HG03342 (cell line): ENCODE data around the gene SLC9A9.
"Not testable (repeated sequence)": the region's sequence is repeated elsewhere in the genome, so short reads cannot be mapped to it uniquely, and the experiment has no call there.

Experiments
- ATAC-seq: cut with Tn5 transposase; IDR thresholded peaks from one replicate; pipeline ENCODE4 v1.9.1; 2021; ENCODE audit warnings: mild to moderate bottlenecking, moderate library complexity; ENCODE audit not compliant: unreplicated experiment

Gene SLC9A9

DNA sequence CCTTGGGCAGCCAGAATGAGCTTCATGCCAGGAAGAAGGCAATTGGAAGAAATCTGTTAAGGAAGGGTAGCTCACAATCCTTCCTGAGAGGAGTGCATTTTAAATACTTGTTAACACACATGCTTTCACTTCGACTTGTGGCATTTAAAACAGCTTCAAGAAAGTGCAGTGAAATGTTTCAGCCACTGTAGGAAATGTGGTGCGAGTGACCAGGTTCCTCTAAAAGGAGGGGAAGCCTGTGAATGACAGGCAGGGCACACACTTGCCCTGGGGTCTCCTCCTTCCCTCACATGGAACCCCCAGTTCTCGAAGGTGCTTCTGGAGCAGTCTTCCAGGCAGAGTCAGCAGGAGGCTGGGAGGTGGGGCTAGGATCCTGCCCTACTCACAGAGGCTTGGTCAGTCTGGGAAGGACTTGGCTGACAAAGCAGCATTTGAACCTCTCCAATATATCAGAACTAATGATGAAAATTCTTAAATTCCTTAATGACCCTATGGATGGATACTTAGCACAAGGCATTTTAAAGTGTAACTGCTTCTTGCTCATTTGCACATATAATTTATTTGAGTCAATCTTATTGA, 370.1 kb downstream of the SLC9A9 start:
- ATAC-seq = no peak

DNA sequence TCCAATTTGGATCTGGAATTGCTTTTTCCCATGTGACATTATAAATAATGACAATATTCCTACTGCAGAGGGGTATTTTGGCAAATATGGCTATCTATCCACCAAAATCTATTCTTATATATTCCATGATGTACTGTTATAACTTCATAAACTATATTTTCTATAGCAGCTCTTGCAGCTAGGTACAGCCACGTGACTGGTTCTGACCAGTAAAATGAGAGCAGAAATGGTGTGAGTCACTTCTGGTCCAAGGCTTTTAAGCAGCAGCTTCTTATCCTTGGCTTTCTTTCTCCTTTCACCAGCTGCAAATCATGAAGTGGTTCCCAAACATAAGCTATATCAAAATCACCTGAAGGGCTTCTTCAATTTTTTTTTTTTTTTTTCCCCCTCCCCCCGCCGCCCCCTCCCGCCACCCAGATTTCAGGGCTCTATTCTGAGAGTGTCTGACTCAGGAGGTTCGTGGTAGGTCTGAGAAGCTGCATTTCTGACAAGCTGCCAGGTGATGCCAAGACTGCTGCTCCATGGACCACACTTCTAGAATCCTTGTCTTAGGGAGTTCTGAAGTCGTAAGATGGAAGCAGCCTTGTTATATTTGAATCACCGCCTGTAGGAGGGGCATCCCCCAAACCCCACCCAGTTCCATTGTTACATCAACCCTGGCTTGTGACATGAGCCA, 371.2 kb downstream of the SLC9A9 start:
- no peak for ATAC-seq

DNA sequence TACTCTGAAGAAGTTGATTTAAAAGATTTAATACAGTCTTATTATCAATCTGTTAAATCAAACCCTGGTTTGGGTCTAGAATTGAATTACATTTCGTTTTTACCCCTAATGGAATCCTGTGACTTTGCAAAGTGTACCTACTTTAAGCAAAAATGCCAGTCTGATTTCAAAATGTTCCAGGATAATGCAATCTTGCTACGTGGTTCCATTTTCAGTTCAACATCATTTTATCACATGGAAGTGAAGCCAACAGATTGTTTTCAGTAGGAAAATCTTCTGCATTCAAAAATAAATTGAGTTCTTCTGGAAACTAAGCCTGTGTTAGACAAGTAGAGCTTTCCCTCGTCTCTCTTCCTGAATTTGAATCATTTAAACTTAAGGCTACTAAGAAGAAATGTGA, 372.3 kb downstream of the SLC9A9 start:
- no peak for ATAC-seq

DNA sequence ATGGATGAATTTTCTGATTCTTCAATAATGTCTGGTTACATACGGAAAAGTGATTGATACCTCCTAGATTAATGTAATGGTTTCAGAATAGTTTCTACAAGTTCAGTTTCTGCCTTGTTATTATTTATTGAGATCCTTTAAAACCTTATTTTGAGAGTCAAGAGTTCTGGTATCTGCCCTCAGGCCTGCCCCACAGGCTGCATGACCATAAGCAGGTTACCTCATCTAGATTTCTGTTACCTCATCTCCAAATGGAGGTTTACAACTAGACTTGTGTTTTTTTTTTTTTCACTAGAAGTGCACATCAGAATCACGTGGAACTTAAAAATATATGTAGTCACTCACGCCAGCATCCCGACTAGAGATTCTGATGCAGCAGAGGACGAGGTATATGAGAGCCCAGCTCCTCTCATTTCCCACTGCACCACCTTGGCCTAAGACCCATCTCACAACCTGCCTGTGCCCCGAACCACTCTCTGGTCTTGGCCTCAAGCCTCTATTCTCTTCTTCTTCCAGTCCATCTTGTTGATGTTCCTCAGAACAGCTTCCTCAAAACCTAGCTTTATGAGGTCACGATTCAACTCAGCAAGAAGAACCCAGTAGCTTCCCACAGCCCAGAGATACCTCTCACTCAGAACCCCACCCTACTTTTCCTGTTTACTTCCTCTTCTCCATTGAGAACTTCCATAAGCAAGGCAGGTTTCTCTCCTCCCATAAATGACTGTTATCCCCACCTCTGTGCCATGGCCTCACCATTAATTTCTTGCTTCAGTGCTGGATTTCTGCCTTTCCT, 375.3 kb downstream of the SLC9A9 start:
- no peak for ATAC-seq

DNA sequence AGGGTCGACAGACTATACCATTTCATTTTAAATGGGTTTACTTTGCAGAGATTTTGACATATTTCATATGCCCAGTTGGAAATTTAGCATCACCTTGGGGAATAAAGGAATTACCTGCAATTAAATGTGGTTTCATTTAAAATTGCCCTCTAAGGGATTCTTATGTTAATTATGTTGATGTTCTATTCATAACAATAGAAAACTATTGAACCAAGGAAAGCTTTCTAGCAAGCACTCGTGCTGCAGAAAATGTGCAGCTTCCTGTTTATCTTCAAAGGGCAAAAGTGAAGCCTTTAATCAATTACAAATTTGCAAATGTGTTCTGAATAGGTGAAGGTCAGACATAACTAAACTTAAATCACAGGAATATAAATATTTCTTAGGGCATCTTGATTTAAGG, 376.6 kb downstream of the SLC9A9 start:
- ATAC-seq = no peak

DNA sequence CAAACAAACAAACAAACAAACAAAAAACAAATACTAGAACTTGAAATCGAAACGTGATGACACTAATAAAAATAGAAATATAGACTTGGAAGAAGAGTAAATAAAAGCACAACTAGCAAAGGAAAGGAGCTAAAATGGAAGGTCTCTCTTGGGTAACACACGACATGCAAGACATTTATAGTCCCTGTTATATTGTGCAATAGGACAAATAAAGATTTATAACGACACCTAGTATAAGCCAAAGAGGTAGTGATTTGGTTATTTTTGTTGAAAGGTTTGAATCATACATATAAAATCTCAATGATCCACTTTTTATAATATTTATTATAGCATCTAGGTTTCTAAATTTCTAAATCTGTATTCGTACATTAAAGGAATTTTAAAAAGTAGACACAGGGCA, 379.1 kb downstream of the SLC9A9 start:
- ATAC-seq = no peak

DNA sequence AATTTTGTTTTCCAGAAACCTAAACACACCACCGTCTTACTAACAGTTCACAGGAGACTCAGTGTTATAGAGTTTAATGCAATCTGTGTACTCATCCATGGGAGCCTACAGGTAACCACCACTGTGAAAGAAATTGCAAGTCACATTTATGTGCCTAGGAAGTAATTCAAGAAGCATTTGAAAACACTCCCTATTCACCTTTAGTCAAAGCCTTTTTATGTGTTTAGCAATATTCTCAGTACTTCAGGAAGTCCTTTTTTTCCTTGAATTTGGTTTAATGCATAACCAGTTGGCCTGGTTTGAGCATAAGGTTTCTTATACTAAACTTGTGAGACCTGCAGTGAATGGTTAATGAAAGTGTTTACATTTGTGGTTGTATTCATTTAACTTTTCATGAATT, 382.6 kb downstream of the SLC9A9 start:
- no peak for ATAC-seq

DNA sequence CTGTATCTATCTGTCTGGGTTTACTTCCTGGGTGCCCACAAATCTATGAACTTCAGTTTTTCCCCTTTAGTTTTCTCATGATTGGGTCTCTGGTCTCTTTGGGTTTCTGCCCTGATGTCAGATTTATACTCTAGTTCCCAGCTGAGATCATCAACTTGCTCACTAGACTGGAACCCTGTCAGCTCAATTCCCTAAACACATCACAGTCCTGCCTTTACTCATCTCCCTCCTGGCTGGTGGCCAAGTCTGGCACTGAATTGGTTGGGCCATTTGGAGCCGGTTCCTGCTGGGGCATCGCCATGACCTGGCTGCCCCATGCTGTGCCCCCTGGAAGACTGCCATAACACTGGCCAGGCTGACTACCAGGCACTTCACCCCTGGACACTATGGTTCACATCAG, 383.4 kb downstream of the SLC9A9 start:
- ATAC-seq = no peak

DNA sequence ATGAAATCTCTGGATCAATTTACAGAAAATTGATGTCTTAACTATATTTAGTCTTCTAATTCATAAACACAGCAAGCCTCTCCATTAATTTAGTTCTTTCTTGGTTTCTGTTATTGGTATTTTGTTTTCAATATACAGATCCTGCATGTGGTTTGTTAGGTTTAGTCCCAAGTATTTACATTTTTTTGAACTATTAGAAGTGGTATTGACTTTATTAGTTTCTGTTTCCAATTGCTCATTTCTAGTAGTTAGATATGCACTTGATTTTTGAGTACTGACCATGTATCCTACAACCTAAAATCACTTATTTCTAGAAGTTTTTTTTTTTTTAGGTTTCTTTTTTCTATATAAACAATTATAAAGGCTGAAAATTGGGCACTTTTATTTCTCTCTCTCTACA, 392.8 kb downstream of the SLC9A9 start:
- ATAC-seq = no peak

DNA sequence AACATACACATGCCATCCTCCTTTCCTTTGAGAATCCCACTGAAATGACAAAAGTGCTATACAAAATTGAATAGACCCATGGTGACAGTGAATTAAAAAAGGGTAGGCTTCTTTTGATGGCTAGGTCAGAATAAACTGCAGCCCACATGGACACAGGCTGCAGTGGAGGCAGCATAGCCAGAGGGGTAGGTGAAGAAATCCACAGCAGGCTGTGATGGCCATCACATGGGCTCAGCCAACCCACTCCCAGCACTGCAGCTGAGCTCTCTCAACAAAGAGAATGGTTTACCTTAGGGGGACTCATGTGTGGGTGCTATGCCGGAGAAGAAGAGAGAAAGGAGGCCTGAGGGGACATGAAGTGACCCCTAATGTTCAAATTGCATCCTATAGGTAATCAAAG, 397.6 kb downstream of the SLC9A9 start:
- ATAC-seq = no peak

DNA sequence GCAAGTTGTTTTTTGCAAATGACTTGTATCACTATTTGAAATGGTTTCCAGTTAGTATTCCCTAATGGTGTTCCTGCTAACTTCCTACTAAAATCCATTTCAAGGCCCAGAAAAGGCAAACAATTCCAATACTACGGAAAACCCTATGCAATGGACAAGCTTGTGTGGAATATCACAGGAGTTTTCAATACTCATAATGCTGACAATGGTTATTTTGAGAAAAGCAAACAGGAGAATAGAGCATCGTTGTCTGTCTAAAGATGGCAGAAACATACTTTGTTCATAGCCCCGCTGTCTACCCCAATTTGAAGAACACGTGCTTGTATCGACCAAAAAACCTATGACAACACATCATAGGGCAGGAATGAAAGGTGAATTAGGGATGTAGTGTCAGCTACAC, 400.8 kb downstream of the SLC9A9 start:
- ATAC-seq = no peak

DNA sequence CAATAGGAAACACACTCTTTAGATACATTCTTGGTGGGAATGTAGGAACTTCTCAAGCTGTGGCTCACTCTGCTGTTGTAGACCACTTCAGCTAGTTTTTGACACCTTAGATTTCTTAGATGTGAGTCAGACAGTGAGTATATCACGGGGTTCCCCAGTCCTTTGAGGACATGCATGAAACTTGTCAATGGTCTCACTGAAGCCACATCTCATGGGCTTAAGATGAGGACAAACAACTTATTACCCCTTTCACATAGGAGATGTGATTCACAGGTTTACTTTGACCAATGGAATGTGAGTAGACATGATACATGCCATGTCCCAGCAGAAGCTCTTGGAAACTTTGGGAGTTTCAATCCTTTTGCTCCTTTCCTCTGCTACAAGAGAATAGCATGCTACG, 403.1 kb downstream of the SLC9A9 start:
- peak; percentile 83 for ATAC-seq

DNA sequence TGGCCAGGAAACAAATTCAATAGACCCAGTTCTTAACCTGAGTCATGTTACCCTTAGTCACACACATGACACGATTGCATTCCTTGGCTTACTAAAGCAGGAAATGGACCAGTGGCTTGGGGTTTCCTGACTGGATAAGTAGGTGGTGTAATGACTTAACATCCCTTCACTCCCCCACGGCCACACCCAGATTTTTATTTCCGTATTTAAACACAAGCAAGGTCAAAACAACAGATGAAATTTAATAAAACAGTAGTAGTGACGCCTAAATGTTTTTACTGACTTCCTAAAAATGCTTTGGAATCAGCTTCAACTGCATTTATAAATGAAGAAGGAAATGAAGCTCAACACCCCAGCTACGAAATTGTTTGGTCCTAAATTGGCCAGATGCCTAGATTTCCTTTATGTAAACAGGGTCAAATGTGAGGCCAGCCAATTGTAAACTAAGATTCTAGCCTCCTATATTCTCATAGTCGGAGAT, 404.4 kb downstream of the SLC9A9 start:
- ATAC-seq = no peak

DNA sequence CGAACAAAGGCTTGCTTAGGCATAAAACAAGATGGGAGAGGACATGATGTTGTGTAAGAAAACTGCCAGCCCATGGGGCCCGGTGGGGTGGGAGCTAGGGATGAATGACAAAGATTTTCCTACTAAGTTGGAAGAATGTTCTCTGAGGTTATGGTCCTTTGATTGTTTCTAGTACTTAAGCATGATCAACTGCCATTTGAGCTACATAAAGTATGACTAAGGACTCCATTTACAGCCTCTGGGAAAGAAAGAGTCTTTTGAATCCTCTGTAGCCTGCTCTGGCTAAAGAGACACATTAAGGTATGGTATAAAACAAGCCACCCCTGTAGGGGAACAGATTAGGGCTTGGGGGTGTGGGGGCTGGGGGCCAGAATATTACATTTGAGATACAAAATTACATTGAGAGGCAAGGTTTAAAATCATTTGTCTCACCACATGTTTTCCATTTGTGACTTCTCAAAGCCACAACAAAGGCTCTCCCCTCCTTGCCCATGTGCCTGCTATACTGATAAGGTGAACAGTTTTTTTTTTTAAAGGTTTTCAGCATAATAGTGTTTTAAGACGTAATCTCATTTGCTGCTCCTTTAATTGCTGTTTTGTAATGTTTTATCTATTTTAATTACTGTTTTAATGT, 405.3 kb downstream of the SLC9A9 start:
- ATAC-seq = no peak

DNA sequence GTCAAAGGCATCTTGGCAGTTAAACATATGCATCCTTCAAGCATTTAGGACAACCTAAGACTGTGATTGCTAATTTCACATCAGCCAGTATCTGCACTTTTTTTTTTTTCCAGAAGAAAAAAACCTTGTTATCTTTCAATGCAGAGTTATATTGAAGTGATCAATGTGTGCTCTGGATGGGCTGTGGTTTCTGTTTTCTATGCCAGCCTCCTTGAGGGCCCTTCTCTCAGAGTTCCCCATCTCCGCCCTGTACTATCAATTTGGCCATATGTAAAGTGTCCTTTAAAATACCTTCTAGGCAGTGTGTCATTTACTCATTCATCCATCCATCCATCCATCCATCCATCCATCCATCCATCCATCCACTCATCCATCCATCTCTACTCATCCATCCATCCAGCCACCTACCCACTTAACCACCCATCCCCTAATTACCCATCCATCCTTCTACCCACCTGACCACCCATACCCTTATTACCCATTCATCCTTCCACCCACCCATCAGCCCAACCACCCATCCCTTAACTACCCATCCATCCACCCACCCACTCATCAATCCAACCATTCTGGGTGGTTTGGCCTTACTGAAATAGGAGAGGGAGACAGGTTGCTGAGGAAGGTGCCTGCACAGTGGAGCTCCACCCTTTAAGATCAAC, 406.6 kb downstream of the SLC9A9 start:
- no peak for ATAC-seq

DNA sequence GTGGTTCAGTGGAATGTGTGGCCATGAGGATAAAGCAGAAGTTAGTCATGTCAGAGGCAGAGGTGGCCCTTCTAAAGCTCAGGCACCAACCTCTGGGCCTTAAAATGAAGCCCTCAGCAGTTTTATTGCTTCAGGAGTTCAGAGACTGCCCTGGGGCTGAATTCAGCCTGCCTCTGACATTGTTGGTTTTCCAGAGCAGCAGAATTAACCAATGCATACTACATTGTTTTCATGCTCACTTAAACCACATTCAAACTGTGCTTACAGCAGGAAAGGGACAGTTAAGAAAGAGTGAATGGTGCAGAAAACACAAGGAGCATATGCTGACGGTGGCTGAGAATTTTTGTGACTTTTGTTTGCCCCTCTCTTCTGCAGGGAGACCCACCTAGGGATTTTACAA, 408.5 kb downstream of the SLC9A9 start:
- ATAC-seq = no peak

DNA sequence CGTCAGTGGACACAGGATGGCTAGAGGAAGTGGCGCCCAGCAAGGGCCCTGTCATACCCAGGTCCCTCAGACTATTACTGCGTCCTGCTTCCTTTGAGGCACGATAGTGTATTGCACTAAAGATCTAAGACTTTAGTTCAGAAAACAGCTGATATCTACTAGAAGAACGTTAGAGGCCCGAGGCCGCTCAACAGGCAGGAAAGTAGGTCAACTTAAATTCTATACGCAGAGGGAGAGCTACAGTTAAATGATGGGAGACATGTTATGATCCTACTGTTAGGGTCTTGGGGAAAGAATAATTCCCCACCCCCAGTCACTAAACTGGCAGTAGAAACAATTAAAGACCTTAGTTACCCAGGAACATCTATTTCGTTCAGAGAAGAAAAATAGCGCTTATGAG, 410.9 kb downstream of the SLC9A9 start:
- ATAC-seq = no peak

DNA sequence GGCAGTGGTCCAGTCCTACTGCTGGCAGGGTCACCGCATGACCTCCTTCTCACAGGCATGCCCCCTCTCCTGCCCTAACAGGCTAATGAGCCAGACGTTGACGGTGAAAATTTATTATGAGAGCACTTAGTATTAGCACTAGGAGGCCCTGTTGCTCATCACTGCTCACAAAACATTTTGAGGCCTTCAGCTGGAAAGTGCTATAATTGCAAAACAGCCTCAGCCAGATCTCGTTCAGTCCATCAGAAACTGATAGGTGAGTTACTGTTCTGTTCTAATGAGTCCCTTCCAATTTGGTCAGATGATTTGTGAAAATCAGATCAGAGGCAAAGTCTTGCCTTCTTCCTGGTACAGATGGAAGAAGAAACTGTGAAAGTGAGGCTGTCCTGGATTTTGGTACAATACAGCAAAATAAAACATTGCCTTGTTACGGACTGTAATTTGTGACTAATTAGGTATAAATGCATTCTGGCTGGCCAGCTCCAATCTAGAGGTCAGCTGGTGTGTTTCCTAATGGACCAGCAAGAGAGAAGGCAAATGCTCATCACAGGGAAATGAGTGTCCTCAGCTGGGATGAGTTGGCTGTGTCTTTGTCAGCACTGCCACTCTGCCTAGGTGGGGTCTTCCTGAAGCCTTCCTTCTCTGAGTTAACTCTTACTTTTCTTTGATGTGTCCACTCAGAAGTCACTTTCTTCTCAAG, 411.9 kb downstream of the SLC9A9 start:
- no peak for ATAC-seq

DNA sequence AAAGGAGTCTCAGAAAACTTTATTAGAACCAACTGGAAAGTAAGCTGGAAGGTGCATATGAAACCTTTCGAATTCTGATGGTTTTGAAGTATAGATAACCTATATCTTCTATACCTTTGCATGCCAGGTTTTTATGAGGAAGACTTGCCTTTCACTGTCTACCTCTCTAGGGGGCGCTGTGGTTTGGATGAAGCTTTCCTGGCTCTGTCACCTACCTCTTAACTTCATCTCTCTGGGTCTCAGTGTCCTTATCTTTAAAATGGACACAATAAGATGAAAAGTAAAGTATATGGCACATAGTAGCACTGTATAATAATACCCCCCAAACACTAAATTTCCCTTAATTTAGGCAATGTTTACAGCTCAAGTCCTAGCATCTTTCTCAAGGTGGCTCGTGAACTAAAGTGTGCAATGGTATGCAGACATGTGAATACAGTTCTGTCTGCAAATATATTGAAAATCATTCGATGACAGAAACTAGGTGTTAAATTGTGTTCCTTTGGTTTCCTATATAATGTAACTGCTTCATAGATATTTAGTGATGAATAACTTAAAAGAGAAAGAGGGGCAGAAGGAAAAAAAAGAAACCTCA, 414.4 kb downstream of the SLC9A9 start:
- ATAC-seq = peak; percentile 44

DNA sequence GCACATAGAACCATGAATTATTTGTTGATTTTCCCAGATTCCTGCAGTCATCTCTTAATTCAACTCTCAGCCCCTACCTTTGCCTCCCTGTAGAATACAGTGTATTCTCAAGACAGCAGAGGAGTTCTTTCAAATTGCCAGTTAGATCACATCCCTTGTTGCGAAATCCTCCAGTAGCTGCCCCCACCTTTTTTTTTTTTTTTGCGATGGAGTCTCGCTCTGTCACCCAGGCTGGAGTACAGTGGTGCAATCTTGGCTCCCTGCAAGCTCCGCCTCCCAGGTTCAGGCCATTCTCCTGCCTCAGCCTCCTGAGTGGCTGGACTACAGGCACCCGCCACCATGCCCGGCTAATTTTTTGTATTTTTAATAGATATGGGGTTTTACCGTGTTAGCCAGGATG, 417.0 kb downstream of the SLC9A9 start:
- ATAC-seq = not testable (repeated sequence)
